ENCODE results near the gene ZNF280B.
"Not testable (repeated sequence)": the region's sequence is repeated elsewhere in the genome, so short reads cannot be mapped to it uniquely, and the experiment has no call there.

ZNF280B gene

GRCh38 chr22:22534604-22535415 is 26.3 kb upstream of the ZNF280B start:
- DNase-seq (ENCODE audit: low spot score) = no peak

DNA sequence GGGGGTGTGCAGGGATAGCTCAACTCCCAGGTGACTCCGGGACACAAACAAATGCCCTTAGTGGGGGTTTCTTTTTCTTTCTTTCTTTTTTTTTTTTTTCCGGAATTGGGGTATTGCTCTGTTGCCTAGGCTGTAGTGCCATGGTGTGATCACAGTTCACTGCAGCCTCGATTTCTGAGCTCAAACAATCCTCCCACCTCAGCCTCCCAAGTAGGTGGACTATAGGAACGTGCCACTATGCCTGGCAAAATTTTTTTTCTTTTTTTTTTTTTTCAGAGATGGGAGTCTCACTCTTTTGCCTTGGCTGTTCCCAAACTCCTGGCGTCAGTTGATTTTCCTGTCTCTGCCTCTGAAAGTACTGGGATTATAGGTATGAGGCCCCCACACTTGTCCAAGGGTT is 25.3 kb upstream of the ZNF280B start:
- DNase-seq (ENCODE audit: low spot score) = no peak

DNA sequence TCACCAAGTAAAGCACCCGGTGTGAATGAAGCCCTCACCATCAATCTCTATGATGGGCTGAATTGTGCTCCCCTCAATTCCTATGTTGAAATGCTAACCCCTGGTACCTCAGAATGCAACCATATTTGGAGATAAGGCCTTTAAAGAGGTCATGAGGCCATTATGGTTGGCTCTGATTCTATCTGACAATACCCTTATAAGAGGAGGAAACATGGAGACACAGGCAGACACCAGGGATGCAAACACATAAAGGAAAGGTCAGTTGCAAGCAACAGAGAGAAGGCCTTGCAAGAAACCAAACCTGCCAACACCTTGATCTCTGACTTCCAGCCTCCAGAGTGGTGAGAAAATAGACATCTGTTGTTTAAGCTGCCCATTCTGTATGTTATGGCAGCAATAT is 24.9 kb upstream of the ZNF280B start:
- no peak for DNase-seq (ENCODE audit: low spot score)

- not testable (repeated sequence) for DNase-seq (ENCODE audit: low spot score)
These were observed 24.1 kb upstream of the ZNF280B start for GRCh38 chr22:22532547-22533071.

- DNase-seq (ENCODE audit: low spot score) = no peak
These were observed 23.4 kb upstream of the ZNF280B start for GRCh38 chr22:22531770-22532546.

DNA sequence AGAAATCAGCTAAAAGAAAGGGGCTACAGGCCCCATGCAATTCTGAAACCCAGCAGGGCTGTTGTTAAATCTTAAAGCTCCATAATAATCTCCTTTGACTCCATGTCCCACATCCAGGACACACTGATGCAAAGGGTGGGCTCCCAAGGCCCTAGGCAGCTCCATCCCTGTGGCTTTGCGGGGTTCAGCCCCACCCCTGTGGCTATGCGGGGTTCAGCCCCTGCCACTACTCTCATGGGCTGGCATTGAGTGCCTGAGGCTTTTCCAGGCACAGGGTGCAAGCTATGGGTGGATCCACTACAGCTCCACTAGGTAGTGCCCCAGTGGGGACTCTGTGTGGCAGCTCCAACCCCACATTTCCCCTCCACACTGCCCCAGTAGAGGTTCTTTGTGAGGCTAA is 20.2 kb upstream of the ZNF280B start:
- no peak for DNase-seq (ENCODE audit: low spot score)

GRCh38 chr22:22527312-22527711 is 18.8 kb upstream of the ZNF280B start:
- DNase-seq (ENCODE audit: low spot score) = no peak

GRCh38 chr22:22526125-22526912 is 17.8 kb upstream of the ZNF280B start:
- no peak for DNase-seq (ENCODE audit: low spot score)

- no peak for DNase-seq (ENCODE audit: low spot score)
These were observed 15.0 kb upstream of the ZNF280B start for GRCh38 chr22:22523494-22523893.

GRCh38 chr22:22521631-22522030 is 13.1 kb upstream of the ZNF280B start:
- no peak for DNase-seq (ENCODE audit: low spot score)

GRCh38 chr22:22520667-22521602 is 12.4 kb upstream of the ZNF280B start:
- no peak for DNase-seq (ENCODE audit: low spot score)

- peak; percentile 25 for DNase-seq (ENCODE audit: low spot score)
These were observed 11.6 kb upstream of the ZNF280B start, which contains the start of gene ZNF280A for GRCh38 chr22:22520020-22520656. TSS of gene ZNF280A (minus strand) at chr22:22520270. CDS start at chr22:22515630, 4,640 bp downstream.

DNA sequence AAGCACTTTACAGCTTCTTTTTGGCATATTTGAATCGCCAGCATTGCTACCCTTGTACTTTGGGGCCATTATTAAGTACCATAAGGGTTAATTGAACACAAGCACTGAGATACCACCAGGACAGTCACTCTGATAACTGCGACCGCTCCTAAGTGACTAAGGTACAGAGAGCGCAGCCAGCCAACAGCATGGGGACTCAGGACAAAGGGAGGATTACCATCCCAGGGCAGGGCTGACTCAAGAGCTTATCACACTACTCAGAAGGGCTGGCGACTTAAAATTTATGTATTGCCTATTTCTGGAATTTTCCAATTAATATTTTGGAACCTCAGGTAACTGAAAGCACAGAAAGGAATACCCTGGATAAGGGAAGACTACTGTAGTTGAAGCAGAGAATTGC is 11.0 kb upstream of the ZNF280B start:
- peak; percentile 36 for DNase-seq (ENCODE audit: low spot score)

DNA sequence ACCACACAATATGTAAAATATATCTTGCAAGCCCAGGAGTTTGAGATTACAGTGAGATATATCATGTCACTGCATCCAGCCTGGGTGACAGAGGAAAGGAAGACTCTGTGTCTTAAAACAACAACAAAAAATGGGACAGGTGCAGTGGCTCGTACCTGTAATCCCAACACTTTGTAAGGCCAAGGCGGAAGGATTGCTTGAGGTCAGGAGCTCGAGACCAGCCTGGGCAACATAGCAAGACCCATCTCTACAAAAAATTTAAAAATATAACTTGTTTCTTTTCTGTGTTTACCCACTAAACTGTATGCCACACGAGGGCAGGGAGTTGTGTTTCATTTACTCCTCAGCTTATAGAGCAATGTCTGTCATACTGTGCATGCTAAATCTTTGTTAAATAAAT is 8.4 kb upstream of the ZNF280B start:
- DNase-seq (ENCODE audit: low spot score) = no peak

DNA sequence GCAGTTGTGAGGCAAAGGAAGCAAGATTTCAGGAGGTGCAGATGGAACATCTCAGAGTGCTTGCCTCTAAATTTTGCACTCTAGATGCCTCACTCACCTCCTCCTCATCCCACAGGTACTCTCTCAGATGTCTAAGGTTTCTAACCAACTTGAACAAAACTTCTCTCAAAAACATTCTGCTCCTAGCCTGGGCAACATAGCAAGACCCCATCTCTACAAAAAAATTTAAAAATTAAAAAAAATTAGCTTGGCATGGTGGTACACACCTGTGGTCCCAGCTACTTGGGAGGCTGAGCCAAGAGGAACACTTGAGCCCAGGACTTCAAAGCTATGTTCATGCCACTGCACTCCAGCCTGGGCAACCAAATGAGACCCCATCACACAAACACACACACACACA is 7.3 kb upstream of the ZNF280B start:
- DNase-seq (ENCODE audit: low spot score) = no peak

GRCh38 chr22:22514431-22514830 is 5.9 kb upstream of the ZNF280B start:
- DNase-seq (ENCODE audit: low spot score) = not testable (repeated sequence)

GRCh38 chr22:22513619-22514018 is 5.1 kb upstream of the ZNF280B start:
- no peak for DNase-seq (ENCODE audit: low spot score)

- DNase-seq (ENCODE audit: low spot score) = no peak
These were observed 4.4 kb upstream of the ZNF280B start for GRCh38 chr22:22512951-22513350.

DNA sequence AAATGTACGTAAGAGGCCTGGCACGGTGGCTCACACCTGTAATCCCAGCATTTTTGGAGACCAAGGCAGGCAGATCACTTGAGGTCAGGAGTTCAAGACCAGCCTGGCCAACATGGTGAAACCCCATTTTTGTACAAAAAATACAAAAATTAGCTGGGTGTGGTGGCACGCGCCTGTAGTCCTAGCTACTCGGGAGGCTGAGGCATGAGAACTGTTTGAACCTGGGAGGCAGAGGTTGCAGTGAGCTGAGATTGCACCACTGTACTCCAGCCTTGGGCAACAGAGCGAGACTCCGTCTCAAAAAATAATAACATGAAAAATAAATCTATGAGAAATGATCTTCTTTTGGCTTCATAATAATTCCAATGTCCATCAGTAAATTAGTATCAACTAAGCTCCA is 2.3 kb upstream of the ZNF280B start:
- not testable (repeated sequence) for DNase-seq (ENCODE audit: low spot score)

DNA sequence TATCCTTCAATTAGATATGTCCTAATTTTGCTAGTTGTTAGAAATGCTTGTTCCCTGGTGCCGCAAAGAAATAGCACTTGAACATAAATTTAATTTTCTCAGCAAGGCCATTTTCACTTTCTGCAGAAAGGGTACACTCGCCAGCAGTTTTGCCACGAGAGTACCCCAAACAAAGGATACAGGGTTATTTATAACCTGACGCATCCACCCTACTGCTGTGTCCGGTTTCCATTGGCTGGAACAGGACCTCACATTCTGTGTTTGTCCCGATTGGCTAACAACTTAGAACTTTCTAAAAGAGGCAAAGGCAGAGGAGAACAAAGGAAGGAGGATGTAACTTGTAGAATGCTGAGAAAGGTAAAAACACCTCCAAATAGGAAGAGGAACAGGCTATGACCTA is 1.4 kb upstream of the ZNF280B start:
- not testable (repeated sequence) for DNase-seq (ENCODE audit: low spot score)

Data from D341Med (cell line).